ENCODE data around the gene MPDZ.

DNA sequence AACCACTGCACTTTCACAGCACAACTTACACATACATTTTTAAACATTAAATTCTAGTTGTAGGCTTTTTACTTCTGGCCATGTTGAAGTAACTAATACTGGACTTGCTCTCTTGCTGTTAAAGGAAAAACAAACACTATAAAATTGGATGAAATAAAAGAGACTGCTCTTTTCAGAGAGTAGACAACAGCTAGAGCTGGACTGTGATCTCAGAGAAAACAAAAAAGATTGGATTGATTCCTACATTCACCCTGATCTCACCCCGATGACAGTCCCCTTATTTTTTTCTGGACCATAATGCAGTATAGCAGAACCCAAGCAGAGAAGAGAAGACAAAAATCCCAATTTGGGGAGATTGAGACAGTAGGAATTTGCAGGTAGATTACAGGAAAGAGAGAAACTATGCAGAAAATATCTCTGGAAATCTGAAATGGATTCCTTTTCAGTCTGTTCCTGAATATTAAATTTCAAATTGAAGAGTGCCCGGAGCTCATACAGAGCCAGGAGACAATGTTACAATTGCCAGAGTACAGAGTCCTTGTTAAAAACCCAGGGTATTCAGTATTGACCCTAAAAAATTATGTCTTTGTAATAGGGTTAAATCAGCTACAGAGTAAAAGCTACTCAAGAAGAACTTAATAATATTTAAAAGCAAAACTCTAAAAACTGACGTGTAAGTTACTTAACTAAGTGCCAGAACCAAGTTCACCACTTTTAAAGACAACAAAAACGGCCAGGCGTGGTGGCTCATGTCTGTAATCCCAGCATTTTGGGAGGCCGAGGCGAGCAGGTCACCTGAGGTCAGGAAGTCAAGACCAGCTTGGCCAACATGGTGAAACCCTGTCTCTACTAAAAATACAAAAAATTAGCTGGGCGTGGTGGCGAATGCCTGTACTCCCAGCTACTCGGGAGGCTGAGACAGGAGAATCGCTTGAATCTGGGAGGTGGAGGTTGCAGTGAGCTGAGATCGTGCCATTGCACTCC, 208.6 kb downstream of the MPDZ start:
- TF ChIP-seq, protein P1, sequence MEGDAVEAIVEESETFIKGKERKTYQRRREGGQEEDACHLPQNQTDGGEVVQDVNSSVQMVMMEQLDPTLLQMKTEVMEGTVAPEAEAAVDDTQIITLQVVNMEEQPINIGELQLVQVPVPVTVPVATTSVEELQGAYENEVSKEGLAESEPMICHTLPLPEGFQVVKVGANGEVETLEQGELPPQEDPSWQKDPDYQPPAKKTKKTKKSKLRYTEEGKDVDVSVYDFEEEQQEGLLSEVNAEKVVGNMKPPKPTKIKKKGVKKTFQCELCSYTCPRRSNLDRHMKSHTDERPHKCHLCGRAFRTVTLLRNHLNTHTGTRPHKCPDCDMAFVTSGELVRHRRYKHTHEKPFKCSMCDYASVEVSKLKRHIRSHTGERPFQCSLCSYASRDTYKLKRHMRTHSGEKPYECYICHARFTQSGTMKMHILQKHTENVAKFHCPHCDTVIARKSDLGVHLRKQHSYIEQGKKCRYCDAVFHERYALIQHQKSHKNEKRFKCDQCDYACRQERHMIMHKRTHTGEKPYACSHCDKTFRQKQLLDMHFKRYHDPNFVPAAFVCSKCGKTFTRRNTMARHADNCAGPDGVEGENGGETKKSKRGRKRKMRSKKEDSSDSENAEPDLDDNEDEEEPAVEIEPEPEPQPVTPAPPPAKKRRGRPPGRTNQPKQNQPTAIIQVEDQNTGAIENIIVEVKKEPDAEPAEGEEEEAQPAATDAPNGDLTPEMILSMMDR (conservative IDR thresholded peaks at IDR 0.05): no peak
- no peak for TF ChIP-seq EZH2 (IDR thresholded peaks at IDR 0.05; ENCODE audit: low read depth)
